K562 (cell line): ENCODE data around the gene NXPH4. TPM values are rescaled to one million over a fixed set of nuclear protein-coding genes. Genes with fewer than 3 reads are reported as not detected.
A peak's percentile ranks its signal among the peaks of the same experiment; 100 is the strongest.

Source experiments
- NFYB ChIP-seq: IDR thresholded peaks from 2 replicates; pipeline ENCODE4 v1.6.1; 2011; ENCODE audit warnings: mild to moderate bottlenecking, moderate library complexity; ENCODE audit not compliant: insufficient read length; ENCODE audit errors: extremely low read depth
- NRF1 ChIP-seq, 2 experiments: fragments of 450-650 bp; IDR thresholded peaks in 1 of 2; conservative IDR thresholded peaks in 1 of 2; 2 replicates each; pipeline ENCODE4 v1.6.1; 2014; ENCODE audit warnings: mild to moderate bottlenecking in 2 of 2
- POLR2AphosphoS5 ChIP-seq: IDR thresholded peaks from 2 replicates; pipeline ENCODE4 v1.6.1; 2011; ENCODE audit warnings: mild to moderate bottlenecking, low read depth, low read length, moderate library complexity; ENCODE audit not compliant: control insufficient read depth, insufficient read depth
- RAD21 ChIP-seq, 2 experiments: fragments of 250-450 bp in 1 of 2; fragments of 450-650 bp in 1 of 2; sonication (Bioruptor Pico) in 1 of 2; formaldehyde crosslinking in 1 of 2; IDR thresholded peaks in 1 of 2; conservative IDR thresholded peaks in 1 of 2; 2 replicates each; pipeline versions ENCODE4 v1.4.0 to v1.8.0; 2020 to 2022; ENCODE audit warnings: mild to moderate bottlenecking in 2 of 2, moderate library complexity in 1 of 2
- SAP30 ChIP-seq: fragments of 200-600 bp; sonication (generic); IDR thresholded peaks from 2 replicates; pipeline ENCODE4 v1.6.1; 2012; ENCODE audit warnings: borderline replicate concordance, low read depth, mild to moderate bottlenecking, moderate library complexity, low read length, control low read depth, inconsistent platforms; ENCODE audit not compliant: insufficient read depth, poor library complexity, severe bottlenecking
- SP1 ChIP-seq: sonication (generic); formaldehyde crosslinking; IDR thresholded peaks from 2 replicates; pipeline ENCODE4 v1.8.1; 2022; ENCODE audit warnings: mild to moderate bottlenecking, missing genetic modification reagents
- SREBF2 ChIP-seq: sonication (generic); formaldehyde crosslinking; IDR thresholded peaks from 2 replicates; pipeline ENCODE4 v1.4.0; 2020; ENCODE audit warnings: mild to moderate bottlenecking, missing genetic modification reagents
- ZBTB43 ChIP-seq: sonication (generic); formaldehyde crosslinking; IDR thresholded peaks from 2 replicates; pipeline ENCODE4 v1.8.0; 2023; ENCODE audit warnings: mild to moderate bottlenecking, missing genetic modification reagents
- ZFX ChIP-seq: sonication (generic); formaldehyde crosslinking; IDR thresholded peaks from 2 replicates; pipeline ENCODE4 v1.8.0; 2022; ENCODE audit warnings: mild to moderate bottlenecking, missing genetic modification reagents, moderate library complexity
- ZNF133 ChIP-seq: fragments of 250-450 bp; sonication (Bioruptor Pico); IDR thresholded peaks from 2 replicates; pipeline ENCODE4 v1.4.0; 2020; ENCODE audit warnings: mild to moderate bottlenecking
- polyA plus RNA-seq, 8 experiments: library from polyadenylated mRNA; depleted of rRNA in 4 of 8; stranded (reverse) in 5 of 8; unstranded in 3 of 8; fragments of >200 nt; fragmentation: Nextera tagmentation in 2 of 8; fragmentation: Illumina TruSeq in 1 of 8; extraction: Ambion mirVana in 2 of 8; extraction: Trizol in 1 of 8; gene quantifications; 2 replicates each; pipeline versions ENCODE4 v1.2.1 to v1.2.3, GENCODE V29; 2011 to 2014; ENCODE audit warnings: inconsistent platforms in 1 of 8, missing spikeins in 1 of 8
- total RNA-seq, 7 experiments: library from RNA; depleted of rRNA in 6 of 7; stranded (reverse); fragments of >200 nt in 6 of 7; fragmentation: Illumina TruSeq in 2 of 7; extraction: Trizol in 2 of 7; gene quantifications; 2 replicates each; pipeline versions ENCODE4 v1.2.1 to v1.2.3, GENCODE V29; 2011 to 2021; ENCODE audit warnings: low replicate concordance in 1 of 7
- TF ChIP-seq, protein P1 (sequence below), 2 experiments: fragments of 450-650 bp in 1 of 2; IDR thresholded peaks; 2 replicates each; pipeline ENCODE4 v1.6.1; 2011 to 2017; ENCODE audit warnings: low read depth in 2 of 2, antibody characterized with exemption in 1 of 2, borderline replicate concordance in 1 of 2, low read length in 1 of 2, mild to moderate bottlenecking in 1 of 2, mixed read lengths in 1 of 2; ENCODE audit not compliant: control insufficient read depth in 1 of 2
- TF ChIP-seq, protein P2 (sequence below), 3 experiments: fragments of 200-800 bp in 1 of 3; sonication (Bioruptor generic) in 1 of 3; sonication (generic) in 1 of 3; formaldehyde crosslinking in 1 of 3; IDR thresholded peaks; 2 replicates each; pipeline versions ENCODE4 v1.6.1 to v1.8.0; 2016 to 2022; ENCODE audit warnings: mild to moderate bottlenecking in 2 of 3, missing compliant biosample characterization in 2 of 3, missing genetic modification characterization in 2 of 3, missing genetic modification reagents in 1 of 3
- TF ChIP-seq, protein P3 (sequence below), 2 experiments: fragments of 450-650 bp in 1 of 2; sonication (generic) in 1 of 2; formaldehyde crosslinking; conservative IDR thresholded peaks; 2 replicates each; pipeline versions ENCODE4 v1.4.0 to v1.8.1; 2020 to 2022; ENCODE audit warnings: mild to moderate bottlenecking in 1 of 2, missing genetic modification reagents in 1 of 2
- TF ChIP-seq, protein P4 (sequence below): sonication (generic); formaldehyde crosslinking; IDR thresholded peaks from 2 replicates; pipeline ENCODE4 v1.8.1; 2023; ENCODE audit warnings: mild to moderate bottlenecking, missing genetic modification reagents
- TF ChIP-seq, protein P5 (sequence below): fragments of 250-450 bp; sonication (Bioruptor Pico); IDR thresholded peaks from 2 replicates; pipeline ENCODE4 v1.8.0; 2021; ENCODE audit warnings: moderate library complexity, mild to moderate bottlenecking, inconsistent platforms

The NXPH4 gene
- total and polyA plus RNA-seq, 9 of the 15 experiments (the other 6 are each of a cell fraction or from before 2014, with no cell fraction given) = 0.49 to 2.7 (median 1.1) TPM; not detected in 4

- TF ChIP-seq, protein P1, sequence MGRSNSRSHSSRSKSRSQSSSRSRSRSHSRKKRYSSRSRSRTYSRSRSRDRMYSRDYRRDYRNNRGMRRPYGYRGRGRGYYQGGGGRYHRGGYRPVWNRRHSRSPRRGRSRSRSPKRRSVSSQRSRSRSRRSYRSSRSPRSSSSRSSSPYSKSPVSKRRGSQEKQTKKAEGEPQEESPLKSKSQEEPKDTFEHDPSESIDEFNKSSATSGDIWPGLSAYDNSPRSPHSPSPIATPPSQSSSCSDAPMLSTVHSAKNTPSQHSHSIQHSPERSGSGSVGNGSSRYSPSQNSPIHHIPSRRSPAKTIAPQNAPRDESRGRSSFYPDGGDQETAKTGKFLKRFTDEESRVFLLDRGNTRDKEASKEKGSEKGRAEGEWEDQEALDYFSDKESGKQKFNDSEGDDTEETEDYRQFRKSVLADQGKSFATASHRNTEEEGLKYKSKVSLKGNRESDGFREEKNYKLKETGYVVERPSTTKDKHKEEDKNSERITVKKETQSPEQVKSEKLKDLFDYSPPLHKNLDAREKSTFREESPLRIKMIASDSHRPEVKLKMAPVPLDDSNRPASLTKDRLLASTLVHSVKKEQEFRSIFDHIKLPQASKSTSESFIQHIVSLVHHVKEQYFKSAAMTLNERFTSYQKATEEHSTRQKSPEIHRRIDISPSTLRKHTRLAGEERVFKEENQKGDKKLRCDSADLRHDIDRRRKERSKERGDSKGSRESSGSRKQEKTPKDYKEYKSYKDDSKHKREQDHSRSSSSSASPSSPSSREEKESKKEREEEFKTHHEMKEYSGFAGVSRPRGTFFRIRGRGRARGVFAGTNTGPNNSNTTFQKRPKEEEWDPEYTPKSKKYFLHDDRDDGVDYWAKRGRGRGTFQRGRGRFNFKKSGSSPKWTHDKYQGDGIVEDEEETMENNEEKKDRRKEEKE (IDR thresholded peaks at IDR 0.05; ENCODE audit: borderline replicate concordance in 1 of 2, control insufficient read depth in 1 of 2, low read depth in 2 of 2, low read length in 1 of 2) = no peak
- TF ChIP-seq NRF1 (conservative IDR thresholded peaks at IDR 0.05 in 1 of 2, IDR thresholded peaks at IDR 0.05 in 1 of 2) (peak in 1 of 2 experiments; percentile 37; a peak in 3 of 4 replicates), NFYB (no peak), ZBTB43 (CRISPR knock-in tag) (no peak), ZFX (CRISPR knock-in tag) (no peak), ZNF133 (CRISPR knock-in tag) (no peak), SP1 (CRISPR knock-in tag) (0 out of 2 replicates have a peak, but pooled peaks have one; percentile 29), SREBF2 (CRISPR knock-in tag) (no peak), SAP30 (no peak), POLR2AphosphoS5 (no peak), RAD21 (CRISPR knock-in tag; conservative IDR thresholded peaks at IDR 0.05 in 1 of 2, IDR thresholded peaks at IDR 0.05 in 1 of 2) (peak; percentile 86 to 92)
- TF ChIP-seq, protein P2, sequence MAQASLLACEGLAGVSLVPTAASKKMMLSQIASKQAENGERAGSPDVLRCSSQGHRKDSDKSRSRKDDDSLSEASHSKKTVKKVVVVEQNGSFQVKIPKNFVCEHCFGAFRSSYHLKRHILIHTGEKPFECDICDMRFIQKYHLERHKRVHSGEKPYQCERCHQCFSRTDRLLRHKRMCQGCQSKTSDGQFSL (CRISPR knock-in tag; IDR thresholded peaks at IDR 0.05) = no peak
- TF ChIP-seq, protein P2 (tag; IDR thresholded peaks at IDR 0.05) = no peak
- TF ChIP-seq, protein P3, sequence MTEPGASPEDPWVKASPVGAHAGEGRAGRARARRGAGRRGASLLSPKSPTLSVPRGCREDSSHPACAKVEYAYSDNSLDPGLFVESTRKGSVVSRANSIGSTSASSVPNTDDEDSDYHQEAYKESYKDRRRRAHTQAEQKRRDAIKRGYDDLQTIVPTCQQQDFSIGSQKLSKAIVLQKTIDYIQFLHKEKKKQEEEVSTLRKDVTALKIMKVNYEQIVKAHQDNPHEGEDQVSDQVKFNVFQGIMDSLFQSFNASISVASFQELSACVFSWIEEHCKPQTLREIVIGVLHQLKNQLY (CRISPR knock-in tag; conservative IDR thresholded peaks at IDR 0.05) = no peak
- TF ChIP-seq, protein P4, sequence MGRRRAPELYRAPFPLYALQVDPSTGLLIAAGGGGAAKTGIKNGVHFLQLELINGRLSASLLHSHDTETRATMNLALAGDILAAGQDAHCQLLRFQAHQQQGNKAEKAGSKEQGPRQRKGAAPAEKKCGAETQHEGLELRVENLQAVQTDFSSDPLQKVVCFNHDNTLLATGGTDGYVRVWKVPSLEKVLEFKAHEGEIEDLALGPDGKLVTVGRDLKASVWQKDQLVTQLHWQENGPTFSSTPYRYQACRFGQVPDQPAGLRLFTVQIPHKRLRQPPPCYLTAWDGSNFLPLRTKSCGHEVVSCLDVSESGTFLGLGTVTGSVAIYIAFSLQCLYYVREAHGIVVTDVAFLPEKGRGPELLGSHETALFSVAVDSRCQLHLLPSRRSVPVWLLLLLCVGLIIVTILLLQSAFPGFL (CRISPR knock-in tag) = no peak
- TF ChIP-seq, protein P5, sequence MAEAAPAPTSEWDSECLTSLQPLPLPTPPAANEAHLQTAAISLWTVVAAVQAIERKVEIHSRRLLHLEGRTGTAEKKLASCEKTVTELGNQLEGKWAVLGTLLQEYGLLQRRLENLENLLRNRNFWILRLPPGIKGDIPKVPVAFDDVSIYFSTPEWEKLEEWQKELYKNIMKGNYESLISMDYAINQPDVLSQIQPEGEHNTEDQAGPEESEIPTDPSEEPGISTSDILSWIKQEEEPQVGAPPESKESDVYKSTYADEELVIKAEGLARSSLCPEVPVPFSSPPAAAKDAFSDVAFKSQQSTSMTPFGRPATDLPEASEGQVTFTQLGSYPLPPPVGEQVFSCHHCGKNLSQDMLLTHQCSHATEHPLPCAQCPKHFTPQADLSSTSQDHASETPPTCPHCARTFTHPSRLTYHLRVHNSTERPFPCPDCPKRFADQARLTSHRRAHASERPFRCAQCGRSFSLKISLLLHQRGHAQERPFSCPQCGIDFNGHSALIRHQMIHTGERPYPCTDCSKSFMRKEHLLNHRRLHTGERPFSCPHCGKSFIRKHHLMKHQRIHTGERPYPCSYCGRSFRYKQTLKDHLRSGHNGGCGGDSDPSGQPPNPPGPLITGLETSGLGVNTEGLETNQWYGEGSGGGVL = no peak
These were observed 33.5 kb upstream of the NXPH4 start (continued) for GRCh38 chr12:57182918-57183575.
